HG03103 (cell line): ENCODE data around the gene LARGE2.

Source experiments
- ATAC-seq: cut with Tn5 transposase; IDR thresholded peaks from one replicate; pipeline ENCODE4 v1.9.1; 2021; ENCODE audit warnings: low read depth; ENCODE audit not compliant: unreplicated experiment

LARGE2 gene

GRCh38 chr11:45913514-45913913 lies 8.9 kb upstream of the LARGE2 start:
- no peak for ATAC-seq

DNA sequence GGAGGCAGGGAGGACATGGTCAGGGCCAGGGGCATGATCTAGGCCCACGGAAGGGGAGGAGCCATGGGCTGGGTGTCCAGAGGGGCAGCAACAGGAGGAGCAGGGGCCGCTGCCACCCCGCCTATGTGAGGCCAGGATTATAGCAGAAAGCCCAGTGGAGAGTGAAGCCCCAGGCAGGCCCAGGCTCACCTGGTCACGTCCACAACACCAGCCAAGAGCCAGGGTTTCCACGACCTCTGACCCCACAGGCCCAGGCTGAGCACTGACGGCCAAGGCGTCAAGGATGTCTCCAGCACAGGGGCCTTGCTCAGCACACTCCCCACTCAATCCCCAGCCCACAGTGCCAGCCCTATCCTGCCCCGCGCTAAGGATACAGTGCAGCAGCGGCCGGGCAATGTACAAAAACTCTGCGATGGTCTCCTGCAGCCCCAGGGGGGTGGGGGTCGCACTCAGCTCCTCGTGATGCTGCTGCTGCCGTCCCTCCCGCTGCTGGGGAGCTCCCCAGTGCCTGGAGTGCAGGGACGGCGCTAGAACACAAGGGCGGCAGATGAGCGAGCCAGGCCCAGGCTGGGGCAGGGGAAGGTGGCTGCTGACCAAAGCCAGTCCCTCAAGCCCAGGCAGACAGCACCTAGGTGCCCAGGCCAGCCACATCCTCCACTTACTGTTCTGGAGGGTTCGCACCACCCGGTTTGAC lies 8.4 kb upstream of the LARGE2 start:
- ATAC-seq = no peak

DNA sequence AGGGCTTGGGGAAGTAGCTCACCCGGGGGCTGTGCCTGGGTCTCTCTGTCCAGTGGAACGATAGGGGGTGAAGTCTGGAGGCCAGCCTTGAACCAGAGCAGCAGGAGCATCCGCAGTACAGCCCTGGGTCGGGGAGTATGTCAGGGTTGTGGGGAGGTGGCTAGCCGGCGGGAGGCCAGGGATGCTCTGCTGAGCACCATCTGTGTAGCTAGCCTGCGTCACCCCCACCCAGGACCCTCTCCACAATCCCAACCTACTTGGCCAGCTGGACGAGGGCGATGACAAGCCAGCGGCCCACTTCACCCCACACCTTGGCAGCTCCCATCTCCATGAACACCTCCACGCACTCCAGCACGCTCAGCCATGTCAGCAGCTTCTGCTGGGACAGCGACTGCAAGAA lies 7.0 kb upstream of the LARGE2 start:
- no peak for ATAC-seq

DNA sequence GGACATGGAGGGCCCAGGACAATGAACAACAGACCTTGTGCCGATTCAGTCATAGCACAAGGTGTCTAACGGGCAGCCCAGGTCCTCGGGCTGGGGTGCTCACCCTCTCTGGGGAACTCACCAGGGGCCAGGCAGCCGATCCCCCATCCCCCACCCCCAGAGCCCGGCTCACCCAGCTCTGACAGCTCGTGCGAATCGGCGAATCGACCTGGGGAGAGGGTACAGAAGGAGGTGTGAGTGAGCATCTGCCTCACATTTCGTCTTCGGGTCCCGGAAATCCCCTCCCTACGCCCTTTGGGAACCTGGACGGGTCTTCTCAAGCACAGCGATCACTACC lies 5.2 kb upstream of the LARGE2 start:
- ATAC-seq = no peak

- peak; percentile 84 for ATAC-seq
Measured at GRCh38 chr11:45917623-45918330, 4.7 kb upstream of the LARGE2 start, which contains the start of gene PEX16. PEX16 (minus strand) TSS chr11:45917877; CDS start chr11:45917811, 66 bp downstream.

GRCh38 chr11:45918331-45918941 lies 4.0 kb upstream of the LARGE2 start:
- peak; percentile 44 for ATAC-seq

DNA sequence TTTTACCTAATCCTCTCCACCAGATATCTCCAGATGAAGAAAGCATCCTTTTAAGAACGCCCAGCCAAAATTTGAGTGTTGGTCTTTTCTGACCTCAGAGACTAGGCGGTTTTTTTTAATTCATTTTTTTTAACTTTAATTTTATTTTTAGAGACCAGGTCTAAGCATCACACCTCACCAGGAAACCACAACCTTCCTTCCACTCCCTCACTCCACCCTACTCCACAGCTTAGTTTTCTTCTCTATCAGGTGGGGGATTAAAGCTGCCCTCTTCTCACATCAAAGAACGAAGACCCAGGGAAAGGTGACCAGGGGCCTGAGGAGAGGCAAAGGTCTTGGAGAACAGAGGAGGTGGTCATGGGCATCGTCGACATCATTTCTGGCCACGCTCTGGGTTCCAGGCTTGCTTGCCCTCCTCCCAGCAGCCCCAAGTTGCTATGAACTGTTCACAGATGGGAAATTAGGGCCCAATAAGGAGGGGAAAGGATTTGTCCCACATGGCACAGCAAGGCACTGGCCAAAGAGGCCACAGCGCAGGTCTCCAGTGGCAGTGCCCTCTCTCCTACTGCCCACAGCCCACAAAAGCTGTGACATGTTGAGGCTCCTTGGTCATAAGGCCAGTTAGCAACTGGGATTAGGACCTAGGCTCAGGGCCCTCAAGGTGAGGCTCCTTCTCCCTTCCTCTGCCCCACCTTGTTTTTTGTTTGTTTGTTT lies 3.3 kb upstream of the LARGE2 start:
- ATAC-seq = no peak

GRCh38 chr11:45919806-45920530 lies 2.5 kb upstream of the LARGE2 start:
- no peak for ATAC-seq

DNA sequence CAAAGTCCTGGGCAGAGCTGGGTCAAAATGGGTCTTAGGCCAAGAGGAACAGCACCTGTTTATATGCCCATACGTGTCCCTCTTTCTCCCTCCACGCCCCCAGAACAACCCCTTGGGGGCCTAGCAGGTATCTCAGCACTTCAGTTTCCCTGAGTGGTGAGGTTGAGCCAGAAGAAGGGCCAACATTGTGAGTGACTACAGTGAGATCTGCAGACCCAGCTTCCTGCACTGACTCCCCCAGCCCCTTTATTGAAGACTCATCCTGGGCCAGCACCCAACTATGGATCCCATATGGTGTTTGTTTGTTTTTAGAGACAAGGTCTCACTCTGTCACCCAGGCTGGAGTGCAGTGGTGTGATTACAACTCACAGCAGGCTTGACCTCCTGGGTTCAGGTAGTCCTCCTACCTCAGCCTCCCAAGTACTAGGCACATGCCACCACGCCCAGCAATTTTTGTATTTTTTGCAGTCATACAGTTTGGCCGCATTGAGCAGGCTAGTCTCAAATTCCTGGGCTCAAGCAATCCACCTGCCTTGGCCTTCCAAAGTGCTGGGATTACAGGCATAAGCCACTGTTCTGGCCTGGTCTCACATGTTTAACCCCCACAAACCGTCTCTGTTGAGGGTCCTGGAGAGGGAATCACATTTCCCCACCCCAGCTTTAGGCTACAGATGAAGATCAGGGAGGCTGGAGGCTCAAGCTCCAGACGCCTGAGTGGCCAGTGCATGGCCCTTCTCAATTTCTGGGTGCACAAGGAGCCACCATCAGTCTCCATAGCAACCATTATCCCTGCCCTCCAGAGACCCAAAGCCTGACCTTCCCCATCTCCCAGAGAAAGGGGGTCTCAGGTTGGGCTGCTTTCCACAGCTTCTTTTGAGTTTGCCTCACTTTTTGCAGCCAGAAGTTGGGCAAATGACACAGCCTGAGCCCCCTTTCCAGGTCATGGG lies 1.7 kb upstream of the LARGE2 start:
- ATAC-seq = no peak

DNA sequence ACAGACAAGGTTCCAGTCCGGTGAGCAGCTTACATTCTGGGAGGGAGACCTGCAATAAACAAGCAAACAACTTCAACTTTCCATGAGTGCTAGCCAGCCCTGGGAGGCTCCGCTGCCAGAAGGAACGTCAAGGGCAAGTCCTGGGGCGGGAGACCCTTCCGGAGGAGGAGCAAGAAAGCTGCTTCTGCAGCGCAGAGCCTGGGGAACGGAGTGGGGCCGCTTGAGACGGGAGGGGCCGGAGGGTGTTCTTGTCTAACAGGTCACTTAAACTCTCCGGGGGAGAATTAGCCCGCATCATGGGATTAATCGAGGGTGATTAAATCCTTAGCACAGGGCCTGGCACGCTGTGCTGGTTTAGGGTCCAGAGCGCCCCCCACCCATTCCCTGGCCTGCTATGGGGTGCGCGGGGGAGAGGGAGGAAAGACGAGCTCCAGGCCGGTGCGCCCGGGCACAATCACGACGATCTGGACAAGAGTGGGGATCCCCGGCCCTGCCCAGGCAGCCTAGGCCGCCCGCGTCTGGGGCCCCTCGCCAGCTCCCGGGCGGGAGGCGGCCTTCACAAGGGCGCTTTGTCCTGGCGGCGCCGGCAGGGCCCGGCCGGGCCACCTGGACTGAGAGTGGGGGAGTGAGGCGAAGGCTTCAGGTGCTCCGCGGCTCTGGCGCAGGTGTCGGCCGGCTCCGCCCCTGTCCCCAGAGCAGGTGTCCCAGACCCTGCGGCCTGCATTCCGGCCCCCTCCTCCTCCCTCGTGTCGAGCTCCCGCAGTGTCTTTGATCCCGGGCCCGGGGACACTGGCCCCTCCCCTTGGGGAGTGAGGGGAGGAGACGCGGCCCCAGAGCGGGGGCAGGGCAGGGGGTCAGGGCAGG lies 663 bp upstream of the LARGE2 start:
- ATAC-seq = no peak

DNA sequence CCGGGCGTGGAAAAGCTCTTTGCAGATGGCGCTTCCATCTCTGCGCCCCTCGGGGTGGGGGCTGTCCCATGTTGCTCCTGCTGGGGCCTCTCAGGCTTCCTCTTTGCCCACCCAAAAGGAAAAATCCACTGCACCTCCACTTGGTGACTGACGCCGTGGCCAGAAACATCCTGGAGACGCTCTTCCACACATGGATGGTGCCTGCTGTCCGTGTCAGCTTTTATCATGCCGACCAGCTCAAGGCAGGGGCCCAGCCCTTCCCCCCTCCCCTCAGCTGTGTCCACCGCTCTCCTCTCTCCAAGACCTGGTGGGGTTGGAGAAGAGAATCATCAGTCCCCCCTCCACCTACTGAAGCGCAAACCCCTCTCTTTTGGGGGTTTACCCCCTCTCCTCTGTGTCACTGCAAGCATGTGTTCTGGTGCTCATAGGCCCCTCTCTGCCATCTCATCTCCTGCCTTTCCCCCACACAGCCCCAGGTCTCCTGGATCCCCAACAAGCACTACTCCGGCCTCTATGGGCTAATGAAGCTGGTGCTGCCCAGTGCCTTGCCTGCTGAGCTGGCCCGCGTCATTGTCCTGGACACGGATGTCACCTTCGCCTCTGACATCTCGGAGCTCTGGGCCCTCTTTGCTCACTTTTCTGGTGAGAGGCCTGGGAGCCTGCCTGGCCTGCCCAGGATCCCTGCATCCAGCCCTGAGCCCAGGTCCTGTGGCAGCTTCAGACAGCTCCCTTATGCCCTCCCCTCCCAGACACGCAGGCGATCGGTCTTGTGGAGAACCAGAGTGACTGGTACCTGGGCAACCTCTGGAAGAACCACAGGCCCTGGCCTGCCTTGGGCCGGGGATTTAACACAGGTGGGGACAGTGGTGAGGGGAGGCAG lies 1.8 kb downstream of the LARGE2 start:
- ATAC-seq = no peak

GRCh38 chr11:45924927-45925326 lies 2.5 kb downstream of the LARGE2 start:
- ATAC-seq = no peak

DNA sequence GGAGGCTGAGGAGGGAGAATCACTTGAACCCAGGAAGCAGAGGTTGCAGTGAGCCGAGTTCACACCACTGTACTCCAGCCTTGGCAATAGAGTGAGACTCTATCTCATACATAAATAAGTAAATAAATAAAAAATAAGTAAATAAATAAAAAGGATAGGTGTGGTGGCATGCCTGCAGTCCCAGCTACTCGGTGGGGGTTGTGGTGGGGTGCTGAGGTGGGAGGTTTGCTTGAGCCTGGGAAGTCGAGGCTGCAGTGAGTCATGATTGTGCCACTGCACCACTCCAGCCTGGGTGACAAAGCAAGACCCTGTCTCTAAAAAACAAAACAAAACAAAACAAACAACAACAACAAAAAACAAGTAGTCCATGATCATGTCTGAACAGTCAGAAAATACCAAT lies 3.1 kb downstream of the LARGE2 start:
- ATAC-seq = no peak

DNA sequence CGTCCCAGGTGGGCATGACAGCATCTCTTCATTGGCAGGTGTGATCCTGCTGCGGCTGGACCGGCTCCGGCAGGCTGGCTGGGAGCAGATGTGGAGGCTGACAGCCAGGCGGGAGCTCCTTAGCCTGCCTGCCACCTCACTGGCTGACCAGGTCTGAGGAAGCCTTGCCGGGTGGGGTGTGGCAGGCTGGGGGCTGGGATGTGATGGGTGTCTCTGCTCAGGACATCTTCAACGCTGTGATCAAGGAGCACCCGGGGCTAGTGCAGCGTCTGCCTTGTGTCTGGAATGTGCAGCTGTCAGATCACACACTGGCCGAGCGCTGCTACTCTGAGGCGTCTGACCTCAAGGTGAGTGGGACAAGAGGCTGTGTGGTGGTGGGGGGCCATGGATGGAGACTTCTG lies 3.5 kb downstream of the LARGE2 start:
- no peak for ATAC-seq

DNA sequence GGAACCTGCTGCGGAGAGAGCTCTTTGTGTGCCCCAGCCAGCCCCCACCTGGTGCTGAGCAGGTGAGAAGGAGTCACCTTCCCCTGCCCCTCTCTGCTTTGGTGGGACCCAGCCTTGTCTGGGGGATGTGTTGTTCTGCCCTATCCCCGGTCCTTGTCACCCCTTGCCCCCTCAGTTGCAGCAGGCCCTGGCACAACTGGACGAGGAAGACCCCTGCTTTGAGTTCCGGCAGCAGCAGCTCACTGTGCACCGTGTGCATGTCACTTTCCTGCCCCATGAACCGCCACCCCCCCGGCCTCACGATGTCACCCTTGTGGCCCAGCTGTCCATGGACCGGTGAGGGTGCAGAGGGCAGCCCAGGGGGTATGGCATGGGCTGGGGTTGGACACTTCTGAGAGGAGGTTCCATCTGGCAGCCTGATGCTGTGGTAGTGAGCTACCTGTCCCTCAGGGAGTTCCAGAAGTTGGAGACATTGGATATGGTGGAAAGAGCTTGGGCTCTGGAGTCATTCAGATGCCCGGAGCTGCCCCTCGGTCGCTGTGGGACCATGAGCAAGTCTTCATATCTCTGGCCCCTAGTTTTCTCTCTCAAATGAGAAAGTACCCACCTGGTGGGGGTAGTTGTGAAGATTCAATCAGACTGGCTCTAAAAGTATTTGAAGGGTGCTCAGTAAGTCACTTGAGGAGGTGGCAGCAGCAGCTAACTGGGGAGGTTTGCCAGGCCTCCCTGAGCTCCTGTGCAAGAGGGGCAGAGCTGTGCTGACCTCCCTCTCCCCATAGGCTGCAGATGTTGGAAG lies 4.3 kb downstream of the LARGE2 start:
- ATAC-seq = no peak

DNA sequence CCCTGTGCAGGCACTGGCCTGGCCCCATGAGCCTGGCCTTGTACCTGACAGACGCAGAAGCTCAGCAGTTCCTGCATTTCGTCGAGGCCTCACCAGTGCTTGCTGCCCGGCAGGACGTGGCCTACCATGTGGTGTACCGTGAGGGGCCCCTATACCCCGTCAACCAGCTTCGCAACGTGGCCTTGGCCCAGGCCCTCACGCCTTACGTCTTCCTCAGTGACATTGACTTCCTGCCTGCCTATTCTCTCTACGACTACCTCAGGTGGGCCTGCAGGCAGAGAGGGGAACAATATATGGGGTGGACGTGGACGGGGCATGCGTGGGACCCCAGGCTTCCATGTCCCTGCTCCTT lies 4.9 kb downstream of the LARGE2 start:
- no peak for ATAC-seq
